ENCODE data around the gene MOXD1.

GRCh38 chr6:132382630-132383175 lies 18.6 kb downstream of the MOXD1 start:
- TF ChIP-seq CTCF (IDR thresholded peaks at IDR 0.05) (no peak), POLR2A (IDR thresholded peaks at IDR 0.05) (no peak)
